ENCODE measurements around the gene HCRTR1.

Gene HCRTR1

GRCh38 chr1:31624309-31624708 lies 6.8 kb downstream of the HCRTR1 start:
- no peak for DNase-seq (ENCODE audit: low spot score)
- WGBS, 2 donors (ENCODE audit: extremely low coverage in 2 of 2, insufficient read length in 2 of 2, insufficient replicate concordance in 1 of 2) = no CpG with 5 or more reads among the region's 5 CpGs

DNA sequence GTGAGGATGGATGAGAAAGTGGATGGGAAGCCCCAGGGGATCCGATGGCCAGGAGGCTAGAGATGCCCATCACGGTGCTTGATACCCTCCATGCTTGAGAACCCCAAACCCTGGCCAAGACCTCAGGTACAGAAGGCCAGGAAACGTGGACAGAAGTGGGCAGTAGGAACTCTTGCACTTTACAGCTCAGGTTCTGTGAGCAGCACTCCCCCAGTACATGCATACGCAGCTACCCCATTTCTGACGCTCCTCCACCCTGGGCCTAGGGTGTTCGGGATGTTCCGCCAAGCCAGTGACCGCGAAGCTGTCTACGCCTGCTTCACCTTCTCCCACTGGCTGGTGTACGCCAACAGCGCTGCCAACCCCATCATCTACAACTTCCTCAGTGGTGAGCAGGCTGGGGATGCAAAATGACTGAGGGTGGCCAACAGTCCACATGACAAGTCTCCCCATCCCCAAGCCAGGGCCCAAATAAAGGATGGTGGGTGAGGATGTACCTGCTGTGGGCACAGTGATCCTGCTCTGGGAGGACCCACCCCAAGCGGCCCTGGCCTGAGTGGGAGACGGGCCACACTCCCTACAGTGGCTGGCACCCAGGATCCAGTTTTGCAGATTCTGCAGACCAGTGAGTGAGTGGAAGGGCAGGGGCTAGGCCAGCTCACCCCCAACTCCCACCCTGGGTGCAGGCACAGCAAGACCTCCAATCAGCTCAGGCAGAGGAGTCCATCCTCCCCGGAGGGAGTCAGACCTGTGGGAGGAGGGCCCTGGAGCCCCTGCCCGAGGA lies 7.4 kb downstream of the HCRTR1 start:
- no peak overlapping the region for H2AK5ac ChIP-seq (ENCODE audit: low read depth, low read length)
- no peak overlapping the region for H2AFZ ChIP-seq (ENCODE audit: low read length)
- H3K14ac ChIP-seq (ENCODE audit: low read length) = peak overlapping the region; percentile 12
- H4K91ac ChIP-seq (ENCODE audit: low read depth, low read length, poor library complexity) = no peak overlapping the region
- H3K36me3 ChIP-seq (replicated peaks in 1 of 2; ENCODE audit: control insufficient read depth in 2 of 2, insufficient read depth in 2 of 2, low read length in 2 of 2) = peaks cover 6 to 22% of the 10 kb centered on the region in 2 donors
- no peak overlapping the region for H3K4ac ChIP-seq (ENCODE audit: low read length)
- H3K79me1 ChIP-seq (ENCODE audit: low read depth, low read length) = no peaks in the 10 kb centered on the region
- H4K8ac ChIP-seq (ENCODE audit: low read depth, low read length) = no peak overlapping the region
- no peak overlapping the region for H2BK5ac ChIP-seq (ENCODE audit: low read length)
- no peak overlapping the region for H3K4me2 ChIP-seq (ENCODE audit: insufficient read depth, low read length, poor library complexity, severe bottlenecking)
- no peak overlapping the region for H2BK120ac ChIP-seq (ENCODE audit: low read depth, low read length)
- WGBS, 2 donors (ENCODE audit: extremely low coverage in 2 of 2, insufficient read length in 2 of 2, insufficient replicate concordance in 1 of 2) = no CpG with 5 or more reads among the region's 16 CpGs
- peak overlapping the region; percentile 63 for H2BK12ac ChIP-seq (ENCODE audit: low read length)
- no peak for DNase-seq (ENCODE audit: low spot score)
- peak overlapping the region; percentile 9 for H3K23ac ChIP-seq (ENCODE audit: low read depth, low read length, poor library complexity)
- peaks cover 8 to 14% of the 10 kb centered on the region in 2 donors for H3K4me1 ChIP-seq (ENCODE audit: control insufficient read depth in 2 of 2, insufficient read depth in 1 of 2, low read depth in 1 of 2, low read length in 2 of 2)
- no peak overlapping the region for H2BK15ac ChIP-seq (ENCODE audit: low read length)
- peak overlapping the region; percentile 27 for H3K18ac ChIP-seq (ENCODE audit: low read length)
- no peak overlapping the region for H3K4me3 ChIP-seq (ENCODE audit: low read length in 2 of 2)
- no peak overlapping the region for H3K27ac ChIP-seq (replicated peaks; ENCODE audit: low read length)
- H3K9ac ChIP-seq (ENCODE audit: low read depth, low read length, poor library complexity) = no peak overlapping the region
- no peaks in the 10 kb centered on the region for H3K9me3 ChIP-seq (replicated peaks in 1 of 2; ENCODE audit: control insufficient read depth in 2 of 2, insufficient read depth in 1 of 2, low read depth in 1 of 2, low read length in 2 of 2)
- H3K27me3 ChIP-seq (ENCODE audit: control insufficient read depth in 3 of 3, insufficient read depth in 3 of 3, low read depth in 1 of 3, low read length in 3 of 3) = no peaks in the 10 kb centered on the region

More at GRCh38 chr1:31624309-31624708, 6.8 kb downstream of the HCRTR1 start:
- no peak overlapping the region for H2BK5ac ChIP-seq (ENCODE audit: low read length)
- H3K4me3 ChIP-seq (ENCODE audit: low read length in 2 of 2) = no peak overlapping the region
- H3K18ac ChIP-seq (ENCODE audit: low read length) = no peak overlapping the region
- H4K8ac ChIP-seq (ENCODE audit: low read depth, low read length) = no peak overlapping the region
- no peak overlapping the region for H2AFZ ChIP-seq (ENCODE audit: low read length)
- H3K79me1 ChIP-seq (ENCODE audit: low read depth, low read length) = no peaks in the 10 kb centered on the region
- H3K9me3 ChIP-seq (replicated peaks in 1 of 2; ENCODE audit: control insufficient read depth in 2 of 2, insufficient read depth in 1 of 2, low read depth in 1 of 2, low read length in 2 of 2) = no peaks in the 10 kb centered on the region
- H3K4ac ChIP-seq (ENCODE audit: low read length) = no peak overlapping the region
- H2AK5ac ChIP-seq (ENCODE audit: low read depth, low read length) = no peak overlapping the region
- H2BK12ac ChIP-seq (ENCODE audit: low read length) = no peak overlapping the region
- peaks cover 5 to 15% of the 10 kb centered on the region in 2 donors for H3K36me3 ChIP-seq (replicated peaks in 1 of 2; ENCODE audit: control insufficient read depth in 2 of 2, insufficient read depth in 2 of 2, low read length in 2 of 2)
- no peak overlapping the region for H3K14ac ChIP-seq (ENCODE audit: low read length)
- H3K9ac ChIP-seq (ENCODE audit: low read depth, low read length, poor library complexity) = no peak overlapping the region
- no peak overlapping the region for H3K27ac ChIP-seq (replicated peaks; ENCODE audit: low read length)
- H2BK120ac ChIP-seq (ENCODE audit: low read depth, low read length) = no peak overlapping the region
- no peak overlapping the region for H2BK15ac ChIP-seq (ENCODE audit: low read length)
- H4K91ac ChIP-seq (ENCODE audit: low read depth, low read length, poor library complexity) = no peak overlapping the region
- no peak overlapping the region for H3K23ac ChIP-seq (ENCODE audit: low read depth, low read length, poor library complexity)
- H3K4me1 ChIP-seq (ENCODE audit: control insufficient read depth in 2 of 2, insufficient read depth in 1 of 2, low read depth in 1 of 2, low read length in 2 of 2) = peaks cover 8 to 14% of the 10 kb centered on the region in 2 donors
- H3K27me3 ChIP-seq (ENCODE audit: control insufficient read depth in 3 of 3, insufficient read depth in 3 of 3, low read depth in 1 of 3, low read length in 3 of 3) = peaks cover 0 to under 1% (median 0%) of the 10 kb centered on the region in 3 experiments
- H3K4me2 ChIP-seq (ENCODE audit: insufficient read depth, low read length, poor library complexity, severe bottlenecking) = no peak overlapping the region

- no peaks in the 10 kb centered on the region for H3K79me1 ChIP-seq (ENCODE audit: low read depth, low read length)
- H4K8ac ChIP-seq (ENCODE audit: low read depth, low read length) = no peak overlapping the region
- H2BK5ac ChIP-seq (ENCODE audit: low read length) = no peak overlapping the region
- H3K4me1 ChIP-seq (ENCODE audit: control insufficient read depth in 2 of 2, insufficient read depth in 1 of 2, low read depth in 1 of 2, low read length in 2 of 2) = peaks cover 8 to 14% of the 10 kb centered on the region in 2 donors
- peak overlapping the region; percentile 9 for H3K23ac ChIP-seq (ENCODE audit: low read depth, low read length, poor library complexity)
- H2BK12ac ChIP-seq (ENCODE audit: low read length) = no peak overlapping the region
- peak overlapping the region; percentile 12 for H3K14ac ChIP-seq (ENCODE audit: low read length)
- H3K9me3 ChIP-seq (replicated peaks in 1 of 2; ENCODE audit: control insufficient read depth in 2 of 2, insufficient read depth in 1 of 2, low read depth in 1 of 2, low read length in 2 of 2) = no peaks in the 10 kb centered on the region
- no peak for DNase-seq (ENCODE audit: low spot score)
- H2AFZ ChIP-seq (ENCODE audit: low read length) = no peak overlapping the region
- H3K27ac ChIP-seq (replicated peaks; ENCODE audit: low read length) = no peak overlapping the region
- H2AK5ac ChIP-seq (ENCODE audit: low read depth, low read length) = no peak overlapping the region
- H4K91ac ChIP-seq (ENCODE audit: low read depth, low read length, poor library complexity) = no peak overlapping the region
- no peaks in the 10 kb centered on the region for H3K27me3 ChIP-seq (ENCODE audit: control insufficient read depth in 3 of 3, insufficient read depth in 3 of 3, low read depth in 1 of 3, low read length in 3 of 3)
- H2BK120ac ChIP-seq (ENCODE audit: low read depth, low read length) = no peak overlapping the region
- H3K18ac ChIP-seq (ENCODE audit: low read length) = no peak overlapping the region
- H2BK15ac ChIP-seq (ENCODE audit: low read length) = no peak overlapping the region
- H3K4me2 ChIP-seq (ENCODE audit: insufficient read depth, low read length, poor library complexity, severe bottlenecking) = no peak overlapping the region
- no CpG with 5 or more reads among the region's 4 CpGs for WGBS, 2 donors (ENCODE audit: extremely low coverage in 2 of 2, insufficient read length in 2 of 2, insufficient replicate concordance in 1 of 2)
- no peak overlapping the region for H3K4me3 ChIP-seq (ENCODE audit: low read length in 2 of 2)
- peaks cover 12 to 29% of the 10 kb centered on the region in 2 donors for H3K36me3 ChIP-seq (replicated peaks in 1 of 2; ENCODE audit: control insufficient read depth in 2 of 2, insufficient read depth in 2 of 2, low read length in 2 of 2)
- no peak overlapping the region for H3K4ac ChIP-seq (ENCODE audit: low read length)
- H3K9ac ChIP-seq (ENCODE audit: low read depth, low read length, poor library complexity) = no peak overlapping the region
Observed at GRCh38 chr1:31625561-31626222, 8.2 kb downstream of the HCRTR1 start.

Data from neuronal stem cell (in vitro differentiated cells).